BE2C (cell line): Measurements from ENCODE around the gene MYH16.

ENCODE experiments used
- DNase-seq: peaks from one replicate; pipeline ENCODE4 v3.0.0-alpha.2; 2020
- H3K27me3 ChIP-seq: fragments of 250-450 bp; sonication (Bioruptor Pico); 2 replicates; pipeline ENCODE4 v1.5.1; 2020; ENCODE audit warnings: mild to moderate bottlenecking
- H3K36me3 ChIP-seq: fragments of 250-450 bp; sonication (Bioruptor Pico); 2 replicates; pipeline ENCODE4 v1.5.1; 2020; ENCODE audit warnings: mild to moderate bottlenecking
- H3K4me1 ChIP-seq: fragments of 250-450 bp; sonication (Bioruptor Pico); 2 replicates; pipeline ENCODE4 v1.5.1; 2020
- H3K4me3 ChIP-seq: 2 replicates; pipeline ENCODE4 v1.5.1; 2011; ENCODE audit warnings: low read depth, low read length
- H3K9me3 ChIP-seq: fragments of 250-450 bp; sonication (Bioruptor Pico); 2 replicates; pipeline ENCODE4 v1.5.1; 2020
- CTCF ChIP-seq: IDR thresholded peaks from 2 replicates; pipeline ENCODE4 v1.5.1; 2012; ENCODE audit warnings: mild to moderate bottlenecking, low read depth, low read length

The MYH16 gene

GRCh38 chr7:99293167-99293566 lies 20.5 kb downstream of the MYH16 start:
- H3K27me3 ChIP-seq, result no peaks in the 10 kb centered on the region
- no peak for DNase-seq
- H3K9me3 ChIP-seq, result no peaks in the 10 kb centered on the region
- no peaks in the 10 kb centered on the region for H3K4me1 ChIP-seq
- no peaks in the 10 kb centered on the region for H3K36me3 ChIP-seq
- H3K4me3 ChIP-seq, result no peak overlapping the region
- no peak for TF ChIP-seq CTCF

- H3K4me3 ChIP-seq, result no peak overlapping the region
- no peaks in the 10 kb centered on the region for H3K9me3 ChIP-seq
- no peaks in the 10 kb centered on the region for H3K4me1 ChIP-seq
- H3K36me3 ChIP-seq, result no peaks in the 10 kb centered on the region
- H3K27me3 ChIP-seq, result no peaks in the 10 kb centered on the region
- TF ChIP-seq CTCF, result no peak
- DNase-seq, result no peak
These were observed 21.0 kb downstream of the MYH16 start for GRCh38 chr7:99293650-99294049.

GRCh38 chr7:99296471-99296870 lies 23.8 kb downstream of the MYH16 start:
- no peaks in the 10 kb centered on the region for H3K9me3 ChIP-seq
- H3K4me3 ChIP-seq, result no peak overlapping the region
- no peaks in the 10 kb centered on the region for H3K36me3 ChIP-seq
- no peak for DNase-seq
- no peaks in the 10 kb centered on the region for H3K27me3 ChIP-seq
- TF ChIP-seq CTCF, result no peak
- H3K4me1 ChIP-seq, result no peaks in the 10 kb centered on the region

GRCh38 chr7:99301496-99301895 lies 28.9 kb downstream of the MYH16 start:
- Histone ChIP-seq H3K4me1 (no peaks in the 10 kb centered on the region), H3K36me3 (no peaks in the 10 kb centered on the region)

GRCh38 chr7:99305473-99306260 lies 33.0 kb downstream of the MYH16 start:
- H3K27me3 ChIP-seq, result peaks cover 4% of the 10 kb centered on the region; the same call in 1 of the 2 replicates

More at GRCh38 chr7:99301496-99301895, 28.9 kb downstream of the MYH16 start:
- TF ChIP-seq CTCF, result no peak
- H3K27me3 ChIP-seq, result no peaks in the 10 kb centered on the region
- no peak overlapping the region for H3K4me3 ChIP-seq
- DNase-seq, result no peak
- no peaks in the 10 kb centered on the region for H3K9me3 ChIP-seq

More at GRCh38 chr7:99305473-99306260, 33.0 kb downstream of the MYH16 start:
- Histone ChIP-seq H3K4me1 (no peaks in the 10 kb centered on the region), H3K4me3 (no peak overlapping the region), H3K36me3 (no peaks in the 10 kb centered on the region), H3K9me3 (no peaks in the 10 kb centered on the region)
- DNase-seq, result no peak
- TF ChIP-seq CTCF, result no peak
